NOMO-1 treated with dmso at 0.1 percent for 144 hours (cell line): ENCODE measurements around the gene VMP1.

Experiments
- DNase-seq: peaks from one replicate; lab custom pipeline; 2025; ENCODE audit not compliant: unreplicated experiment; lab: John Stamatoyannopoulos, UW

VMP1 gene

GRCh38 chr17:59707971-59708430 lies 547 bp downstream of the VMP1 start:
- no peak for DNase-seq

- DNase-seq, result no peak
Measured at GRCh38 chr17:59711936-59712335, 4.5 kb downstream of the VMP1 start.

GRCh38 chr17:59712862-59713261 lies 5.4 kb downstream of the VMP1 start:
- DNase-seq, result peak; percentile 58

- no peak for DNase-seq
Measured at GRCh38 chr17:59714255-59714654, 6.8 kb downstream of the VMP1 start.

- DNase-seq, result no peak
Measured at GRCh38 chr17:59716427-59716826, 9.0 kb downstream of the VMP1 start.

- no peak for DNase-seq
Measured at GRCh38 chr17:59719526-59719925, 12.1 kb downstream of the VMP1 start.

GRCh38 chr17:59722623-59723022 lies 15.2 kb downstream of the VMP1 start:
- no peak for DNase-seq

GRCh38 chr17:59723041-59723440 lies 15.6 kb downstream of the VMP1 start:
- no peak for DNase-seq

- no peak for DNase-seq
Measured at GRCh38 chr17:59723607-59724006, 16.2 kb downstream of the VMP1 start.

- DNase-seq, result peak; percentile 54
Measured at GRCh38 chr17:59725691-59726090, 18.2 kb downstream of the VMP1 start.

- DNase-seq, result no peak
Measured at GRCh38 chr17:59727817-59728533, 20.5 kb downstream of the VMP1 start.

- DNase-seq, result no peak
Measured at GRCh38 chr17:59730268-59730834, 22.9 kb downstream of the VMP1 start.

GRCh38 chr17:59733697-59734096 lies 26.2 kb downstream of the VMP1 start:
- no peak for DNase-seq

GRCh38 chr17:59734226-59734625 lies 26.8 kb downstream of the VMP1 start:
- no peak for DNase-seq

GRCh38 chr17:59737324-59737723 lies 29.9 kb downstream of the VMP1 start:
- no peak for DNase-seq

- DNase-seq, result no peak
Measured at GRCh38 chr17:59743842-59744241, 36.4 kb downstream of the VMP1 start.

GRCh38 chr17:59745040-59745439 lies 37.6 kb downstream of the VMP1 start:
- DNase-seq, result no peak

GRCh38 chr17:59746849-59747445 lies 39.5 kb downstream of the VMP1 start:
- no peak for DNase-seq

- no peak for DNase-seq
Measured at GRCh38 chr17:59748591-59748990, 41.1 kb downstream of the VMP1 start.

- DNase-seq, result no peak
Measured at GRCh38 chr17:59751955-59752413, 44.5 kb downstream of the VMP1 start.

- DNase-seq, result no peak
Measured at GRCh38 chr17:59752446-59752845, 45.0 kb downstream of the VMP1 start.

- no peak for DNase-seq
Measured at GRCh38 chr17:59752922-59753321, 45.5 kb downstream of the VMP1 start.
